Measurements from ENCODE around the gene IGF2R.

DNA sequence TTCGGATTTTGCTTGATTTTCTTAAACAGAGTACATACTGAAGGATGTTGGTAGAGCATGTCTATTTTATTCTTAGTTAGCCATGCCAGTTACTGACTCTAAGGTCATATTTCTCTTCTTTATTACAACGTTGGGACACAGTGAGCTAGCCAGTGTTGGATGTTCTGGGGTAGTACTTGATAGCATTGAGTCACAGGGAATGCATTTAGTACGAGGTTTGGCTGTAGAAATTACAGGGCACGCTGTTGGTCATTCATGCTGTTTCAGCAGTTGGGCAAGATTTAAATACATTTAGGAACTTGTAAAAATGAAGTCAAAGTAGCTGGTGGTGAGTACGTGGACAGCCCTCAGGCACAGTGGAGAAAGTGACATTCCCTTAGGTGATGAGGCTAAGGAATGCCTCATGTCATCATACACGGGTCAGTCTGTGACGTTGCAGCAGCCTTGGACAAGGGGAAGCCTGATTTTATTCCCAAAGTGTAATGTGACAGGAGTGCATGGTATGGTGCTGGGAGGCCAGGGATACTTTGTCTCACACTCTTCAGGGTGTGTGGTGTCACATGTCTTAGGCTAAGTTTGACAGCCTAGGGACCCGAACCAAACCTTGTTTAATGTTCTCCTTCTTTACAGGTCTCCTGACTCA lies 95.0 kb downstream of the IGF2R start:
- no peak for TF ChIP-seq CTCF (IDR thresholded peaks at IDR 0.05)
- no peak for TF ChIP-seq POLR2A (IDR thresholded peaks at IDR 0.05)
- TF ChIP-seq POLR2AphosphoS5 (IDR thresholded peaks at IDR 0.05; ENCODE audit: insufficient read depth in 1 of 2, low read depth in 1 of 2): no peak

Data from vagina (tissue), 2 donors.